Natural killer cell (primary cell): ENCODE data around the gene TM4SF4. TPM values are rescaled to one million over a fixed set of nuclear protein-coding genes. Genes with fewer than 3 reads are reported as not detected.

Experiments
- ATAC-seq, 3 donors: fragments of 150-1000 bp in 2 of 3; fragments of 200-7000 bp in 1 of 3; cut with Tn5 transposase; 1 replicate in 1 of 3; 2 replicates in 2 of 3; pipeline ENCODE4 v1.10.0; 2021; ENCODE audit warnings: mild to moderate bottlenecking in 2 of 3, moderate library complexity in 2 of 3
- DNase-seq, 2 donors: peaks; one replicate each; pipeline versions ENCODE4 v3.0.0 to v3.0.0-alpha.2; 2013 to 2021; ENCODE audit warnings: mixed read lengths in 1 of 2
- H3K27ac ChIP-seq: one replicate; pipeline ENCODE4 v1.5.1; 2013; ENCODE audit warnings: mild to moderate bottlenecking, low read length
- H3K27me3 ChIP-seq: one replicate; pipeline ENCODE4 v1.6.1; 2013; ENCODE audit warnings: low read length; ENCODE audit not compliant: control insufficient read depth, insufficient read depth
- H3K36me3 ChIP-seq: one replicate; pipeline ENCODE4 v1.6.1; 2013; ENCODE audit warnings: low read length; ENCODE audit not compliant: control insufficient read depth, insufficient read depth
- H3K4me1 ChIP-seq: one replicate; pipeline ENCODE4 v1.6.1; 2013; ENCODE audit warnings: low read length; ENCODE audit not compliant: control insufficient read depth, insufficient read depth
- H3K4me3 ChIP-seq: one replicate; pipeline ENCODE4 v1.5.1; 2013; ENCODE audit warnings: low read length
- H3K9me3 ChIP-seq: one replicate; pipeline ENCODE4 v1.6.1; 2013; ENCODE audit warnings: low read length; ENCODE audit not compliant: control insufficient read depth, insufficient read depth
- H3K27ac Mint-ChIP-seq, 2 donors: one replicate each; pipeline ENCODE4 v1.8.0; 2022; ENCODE audit warnings: mild to moderate bottlenecking in 2 of 2, mixed read lengths in 2 of 2, moderate library complexity in 1 of 2
- H3K27me3 Mint-ChIP-seq, 2 donors: one replicate each; pipeline ENCODE4 v1.8.0; 2022; ENCODE audit warnings: low read depth in 2 of 2, mixed read lengths in 2 of 2
- H3K36me3 Mint-ChIP-seq: one replicate; pipeline ENCODE4 v1.8.0; 2022; ENCODE audit warnings: mixed read lengths
- H3K4me1 Mint-ChIP-seq, 2 donors: one replicate each; pipeline ENCODE4 v1.8.0; 2022; ENCODE audit warnings: mixed read lengths in 2 of 2
- H3K4me3 Mint-ChIP-seq: one replicate; pipeline ENCODE4 v1.8.0; 2022; ENCODE audit warnings: mild to moderate bottlenecking, moderate library complexity, mixed read lengths
- H3K9me3 Mint-ChIP-seq, 2 donors: one replicate each; pipeline ENCODE4 v1.8.0; 2022; ENCODE audit warnings: mixed read lengths in 2 of 2
- WGBS: methylation state at CpG from one replicate; pipeline ENCODE4 v1.1.7; 2013; ENCODE audit warnings: missing lambda C conversion rate; ENCODE audit not compliant: insufficient coverage; 5-methylcytosine and 5-hydroxymethylcytosine counted together
- intact Hi-C: fragments of 100-400 bp; cut with micrococcal nuclease; formaldehyde crosslinking; loops from one replicate; pipeline ENCODE4 v1.14.2; 2022
- total RNA-seq, 4 donors: library from RNA; stranded (reverse); fragments of 120-200 nt in 1 of 4; gene quantifications; one replicate each; pipeline versions ENCODE4 v1.2.3 to v1.2.4, GENCODE V29; 2013 to 2022
- TF ChIP-seq, protein P1 (sequence below): fragments of 200-600 bp; IDR thresholded peaks from one replicate; pipeline ENCODE4 v1.8.0; 2022; ENCODE audit warnings: antibody characterized with exemption

TM4SF4 gene
- total RNA-seq, 3 donors from 2014 or later (not counting 1 experiment from before 2014, with no cell fraction given), result not detected

DNA sequence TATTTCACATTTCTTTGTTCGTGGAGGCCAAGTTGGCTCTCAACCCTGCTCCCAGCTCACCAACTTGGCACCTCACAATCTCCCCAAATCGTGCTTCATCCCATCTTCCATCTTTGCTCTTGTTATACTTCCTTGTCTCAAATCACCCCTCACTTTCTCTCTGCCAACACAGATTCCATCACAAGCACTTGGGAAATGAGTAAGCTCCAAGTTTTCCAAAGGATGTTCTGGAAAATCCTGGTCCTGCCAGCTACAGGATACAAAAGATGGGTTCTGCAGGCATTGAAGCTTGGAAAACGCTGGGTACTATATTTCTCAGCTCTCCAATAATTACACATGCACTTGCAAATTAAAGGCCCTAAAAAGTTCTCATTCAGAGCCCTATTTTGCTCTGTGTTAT, 4.1 kb upstream of the TM4SF4 start:
- intact Hi-C loops, result no loop called here
- Histone ChIP-seq H3K4me1 (no peaks in the 10 kb centered on the region), H3K36me3 (no peaks in the 10 kb centered on the region), H3K27ac (no peak overlapping the region), H3K9me3 (no peaks in the 10 kb centered on the region), H3K27me3 (no peaks in the 10 kb centered on the region), H3K4me3 (no peak overlapping the region)
- Mint-ChIP-seq H3K36me3 (no peaks in the 10 kb centered on the region), H3K9me3 (no peaks in the 10 kb centered on the region), H3K27ac (peak overlapping the region in 1 of 2 donors; percentile 29), H3K4me1 (peaks cover 9 to 20% of the 10 kb centered on the region in 2 donors), H3K27me3 (no peaks in the 10 kb centered on the region), H3K4me3 (no peak overlapping the region)
- no peak for DNase-seq
- 82% methylated on average over 3 of the region's 3 CpGs for WGBS
- TF ChIP-seq, protein P1, sequence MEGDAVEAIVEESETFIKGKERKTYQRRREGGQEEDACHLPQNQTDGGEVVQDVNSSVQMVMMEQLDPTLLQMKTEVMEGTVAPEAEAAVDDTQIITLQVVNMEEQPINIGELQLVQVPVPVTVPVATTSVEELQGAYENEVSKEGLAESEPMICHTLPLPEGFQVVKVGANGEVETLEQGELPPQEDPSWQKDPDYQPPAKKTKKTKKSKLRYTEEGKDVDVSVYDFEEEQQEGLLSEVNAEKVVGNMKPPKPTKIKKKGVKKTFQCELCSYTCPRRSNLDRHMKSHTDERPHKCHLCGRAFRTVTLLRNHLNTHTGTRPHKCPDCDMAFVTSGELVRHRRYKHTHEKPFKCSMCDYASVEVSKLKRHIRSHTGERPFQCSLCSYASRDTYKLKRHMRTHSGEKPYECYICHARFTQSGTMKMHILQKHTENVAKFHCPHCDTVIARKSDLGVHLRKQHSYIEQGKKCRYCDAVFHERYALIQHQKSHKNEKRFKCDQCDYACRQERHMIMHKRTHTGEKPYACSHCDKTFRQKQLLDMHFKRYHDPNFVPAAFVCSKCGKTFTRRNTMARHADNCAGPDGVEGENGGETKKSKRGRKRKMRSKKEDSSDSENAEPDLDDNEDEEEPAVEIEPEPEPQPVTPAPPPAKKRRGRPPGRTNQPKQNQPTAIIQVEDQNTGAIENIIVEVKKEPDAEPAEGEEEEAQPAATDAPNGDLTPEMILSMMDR, result no peak
- no peak for ATAC-seq

DNA sequence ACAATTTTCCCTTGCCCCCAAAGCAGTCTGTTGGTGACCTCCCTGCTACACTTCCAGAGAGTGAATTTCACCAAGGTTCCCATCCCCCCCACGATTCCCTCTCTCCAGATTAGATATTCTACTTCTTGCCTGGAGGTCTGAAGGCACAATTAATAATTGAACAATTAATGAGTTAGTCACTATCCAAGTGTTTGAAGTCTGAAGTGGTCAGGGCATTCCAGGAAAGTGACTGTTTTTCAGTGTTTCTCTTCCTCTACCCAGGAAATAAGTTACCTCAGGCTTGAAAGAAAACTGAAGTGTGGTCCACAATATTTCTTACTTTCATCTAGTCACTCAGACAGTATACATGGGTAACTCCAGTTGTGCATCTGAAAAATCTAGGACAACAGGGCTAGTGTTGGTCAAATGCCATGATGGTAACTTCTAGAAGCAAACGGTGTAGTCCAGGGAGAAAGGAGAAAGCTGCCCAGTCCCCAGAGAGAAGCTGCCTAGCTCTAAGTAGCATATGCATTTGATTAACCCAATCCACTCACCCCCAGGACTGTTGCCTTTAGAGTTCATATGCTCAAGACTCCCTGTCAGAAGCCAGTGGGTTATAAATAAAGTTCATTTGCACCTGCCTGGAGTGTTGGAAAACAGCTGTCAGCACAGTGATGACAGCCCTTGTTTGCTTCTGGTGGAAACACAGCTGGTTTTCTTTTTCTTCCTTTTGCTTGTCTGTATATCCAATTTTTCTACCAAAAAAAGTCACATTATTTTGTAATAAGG, 2.3 kb upstream of the TM4SF4 start:
- Mint-ChIP-seq H3K4me1 (peaks cover 9 to 20% of the 10 kb centered on the region in 2 donors), H3K27ac (peak overlapping the region in 1 of 2 donors; percentile 6), H3K9me3 (no peaks in the 10 kb centered on the region), H3K27me3 (no peaks in the 10 kb centered on the region), H3K36me3 (no peaks in the 10 kb centered on the region), H3K4me3 (no peak overlapping the region)
- TF ChIP-seq, protein P1, result no peak
- no peaks in the 10 kb centered on the region for H3K36me3 ChIP-seq
- H3K4me1 ChIP-seq, result no peaks in the 10 kb centered on the region
- 79% methylated on average over 2 of the region's 2 CpGs for WGBS
- no peak overlapping the region for H3K27ac ChIP-seq
- no peak for DNase-seq
- no peaks in the 10 kb centered on the region for H3K27me3 ChIP-seq
- H3K4me3 ChIP-seq, result no peak overlapping the region
- intact Hi-C loops, result no loop called here
- ATAC-seq, result no peak
- no peaks in the 10 kb centered on the region for H3K9me3 ChIP-seq

DNA sequence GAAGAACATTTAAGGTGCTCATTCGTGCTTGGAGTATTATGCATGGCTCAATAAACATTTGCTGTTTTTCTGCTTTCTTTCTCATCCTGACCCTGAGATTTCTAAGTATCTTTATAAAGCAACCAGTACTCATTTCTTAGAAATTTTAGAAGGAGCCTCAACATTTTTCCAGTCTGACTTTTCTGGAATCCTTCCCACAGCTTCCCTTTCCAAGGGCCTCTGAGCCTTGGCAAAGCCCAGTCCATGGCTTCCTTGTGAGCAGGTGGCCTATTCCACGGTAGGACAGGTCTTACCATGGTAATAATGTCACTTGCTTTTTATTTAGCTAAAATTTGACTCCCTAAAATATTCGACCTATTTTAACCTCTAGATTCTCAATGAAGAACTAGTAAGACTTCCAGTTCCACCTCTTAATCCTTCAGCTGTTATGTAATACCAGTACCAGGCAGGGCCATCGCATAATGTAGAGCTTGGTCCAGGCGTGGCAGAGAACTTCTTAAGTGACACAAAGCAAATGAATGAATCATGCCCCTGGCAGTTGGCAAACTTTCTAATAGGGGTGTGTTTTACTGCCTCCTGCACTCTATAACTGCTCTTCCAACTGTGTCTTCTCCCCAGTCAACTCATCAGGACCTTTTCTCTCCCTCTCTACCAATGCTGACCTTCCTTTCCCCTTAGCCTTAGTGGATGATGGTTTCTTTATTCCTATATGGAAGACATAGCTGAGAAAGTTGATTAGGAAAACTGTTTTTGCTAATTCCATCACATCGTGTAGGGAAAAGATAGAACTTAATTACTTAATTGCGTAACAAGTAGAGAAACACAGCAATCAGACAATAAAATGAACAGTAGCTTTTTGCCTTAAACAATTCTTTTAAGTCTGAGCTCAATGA, 894 bp upstream of the TM4SF4 start:
- ATAC-seq, result no peak
- peak in 1 of 2 donors; percentile 3 for DNase-seq
- WGBS, result 85% methylated on average over 5 of the region's 7 CpGs
- no peaks in the 10 kb centered on the region for H3K9me3 ChIP-seq
- Mint-ChIP-seq H3K4me1 (peaks cover 9 to 16% of the 10 kb centered on the region in 2 donors), H3K27me3 (no peaks in the 10 kb centered on the region), H3K9me3 (no peaks in the 10 kb centered on the region), H3K4me3 (no peak overlapping the region), H3K36me3 (no peaks in the 10 kb centered on the region), H3K27ac (no peak overlapping the region)
- H3K27ac ChIP-seq, result no peak overlapping the region
- no peaks in the 10 kb centered on the region for H3K36me3 ChIP-seq
- TF ChIP-seq, protein P1, result no peak
- no peaks in the 10 kb centered on the region for H3K27me3 ChIP-seq
- H3K4me1 ChIP-seq, result no peaks in the 10 kb centered on the region
- H3K4me3 ChIP-seq, result no peak overlapping the region
- intact Hi-C loops, result no loop called here
